Raji (cell line): ENCODE data around the gene ACSS3.

Experiments
- POLR2A ChIP-seq: IDR thresholded peaks from 2 replicates; pipeline ENCODE4 v1.6.1; 2011; ENCODE audit warnings: low read depth, low read length, control low read depth; ENCODE audit not compliant: insufficient read depth

ACSS3 gene

DNA sequence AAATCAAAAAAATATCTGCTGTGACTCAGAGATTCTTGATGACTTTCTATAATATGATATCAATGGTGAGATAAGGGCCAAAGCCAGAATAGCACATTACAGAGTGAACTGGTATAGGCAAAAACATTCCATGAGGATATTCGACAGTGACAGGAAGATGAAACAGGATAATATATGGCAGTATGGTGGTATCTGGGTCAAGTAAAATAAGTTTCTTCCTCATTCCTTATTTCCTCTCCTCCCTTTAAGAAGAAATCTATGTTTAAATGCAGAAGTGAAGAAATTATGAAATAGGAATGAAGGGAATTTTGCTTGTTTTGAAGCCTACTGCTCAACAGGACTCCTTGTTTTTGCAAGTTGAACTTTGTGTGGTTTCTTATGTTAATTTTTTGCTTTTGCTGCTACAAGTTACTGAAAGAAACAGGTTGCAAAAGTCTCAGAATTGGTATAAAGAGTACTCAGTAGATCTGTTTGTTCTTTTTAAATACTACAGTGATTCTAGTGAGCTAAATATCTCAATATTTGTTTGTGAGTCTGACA lies 7.0 kb downstream of the ACSS3 start:
- TF ChIP-seq POLR2A = no peak

DNA sequence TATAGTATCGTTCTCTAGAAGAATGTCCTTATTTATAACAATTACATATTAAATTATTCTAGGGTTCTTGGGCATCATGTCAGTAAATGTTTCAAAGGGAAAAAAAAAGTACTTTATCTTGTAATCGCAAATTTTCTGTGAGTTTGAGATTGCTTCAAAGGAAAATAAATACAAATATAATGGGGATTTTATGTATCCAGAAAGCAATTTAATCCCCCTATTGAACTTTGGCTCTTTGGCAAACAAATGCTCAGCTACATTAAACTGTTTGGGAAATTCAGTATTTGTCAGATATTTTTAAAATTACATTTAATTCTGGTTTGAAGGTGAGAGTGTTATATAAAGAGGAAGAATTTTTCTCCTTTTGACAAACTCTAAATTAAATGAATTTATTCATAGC lies 8.0 kb downstream of the ACSS3 start:
- TF ChIP-seq POLR2A = no peak

DNA sequence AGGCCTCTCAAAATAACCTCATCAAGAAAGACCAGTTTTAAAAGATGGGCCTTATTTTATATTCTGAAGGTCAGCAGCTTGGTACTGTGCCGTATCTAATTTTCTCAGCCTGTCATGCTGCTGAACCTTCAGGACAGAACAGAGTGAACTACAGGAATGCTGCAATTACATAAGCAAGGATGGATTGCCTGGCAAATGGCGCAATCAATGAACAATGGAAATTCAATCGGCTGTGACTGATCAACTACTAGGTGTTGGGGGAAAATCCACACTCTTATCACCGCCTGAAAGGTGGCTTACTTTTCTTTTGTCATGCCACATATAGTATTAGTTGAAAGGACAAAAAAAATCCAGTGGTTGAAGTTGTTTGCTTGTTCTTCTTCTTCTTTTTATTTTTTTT lies 8.5 kb downstream of the ACSS3 start:
- no peak for TF ChIP-seq POLR2A

DNA sequence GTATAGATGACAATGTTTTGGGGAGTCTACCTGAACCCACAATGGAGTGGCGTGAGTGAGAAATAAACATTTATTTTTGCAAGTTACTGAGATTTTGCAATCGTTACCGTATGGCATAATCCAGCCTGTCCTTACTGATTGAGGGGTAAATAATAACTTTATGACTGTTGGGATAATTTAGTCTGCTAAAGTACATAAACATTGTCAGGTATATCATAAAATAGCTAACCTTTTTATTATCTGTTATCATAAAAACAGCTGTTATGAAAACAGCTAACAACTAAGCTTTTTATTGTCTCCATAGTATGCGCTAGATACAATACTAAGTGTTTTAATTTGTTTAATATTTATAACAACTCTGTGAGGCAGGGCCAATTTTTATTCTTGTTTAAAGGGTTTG lies 10.3 kb downstream of the ACSS3 start:
- no peak for TF ChIP-seq POLR2A

DNA sequence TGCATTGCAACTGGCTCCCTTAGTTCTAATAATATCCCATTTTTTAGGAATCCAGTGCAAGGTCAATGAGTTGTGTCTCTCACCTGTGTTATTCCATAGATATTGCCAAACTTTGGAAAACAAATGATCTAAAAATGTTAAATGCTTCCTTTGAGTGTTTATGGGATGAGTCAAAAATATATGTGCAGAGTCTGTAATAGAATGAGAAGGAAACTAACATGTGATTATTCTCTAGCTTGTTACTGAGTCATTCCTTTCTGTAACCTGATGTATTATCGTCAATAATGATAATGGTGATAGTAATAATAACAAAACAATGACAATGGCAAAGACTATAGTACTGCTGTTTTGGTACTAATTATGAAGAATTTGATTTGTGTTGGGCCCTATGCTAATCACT lies 11.5 kb downstream of the ACSS3 start:
- TF ChIP-seq POLR2A = no peak

DNA sequence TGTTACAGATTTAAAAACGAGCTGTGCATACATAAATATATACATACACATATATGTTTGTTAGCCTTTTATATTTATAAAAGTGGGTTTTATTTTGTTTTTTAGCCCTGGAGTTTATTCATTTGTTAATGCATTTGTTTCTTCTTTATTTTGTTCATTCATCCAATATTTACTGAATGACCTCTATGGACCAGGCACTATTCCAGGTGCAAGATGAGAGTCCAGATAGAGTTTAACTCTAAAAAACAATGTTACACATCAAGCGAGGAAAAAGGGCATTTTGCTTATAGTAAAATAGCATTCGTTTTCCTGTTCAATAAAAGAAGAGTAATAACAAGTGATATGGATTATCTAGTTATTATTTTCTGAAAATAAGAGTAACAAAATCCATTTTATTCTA lies 14.2 kb downstream of the ACSS3 start:
- no peak for TF ChIP-seq POLR2A

DNA sequence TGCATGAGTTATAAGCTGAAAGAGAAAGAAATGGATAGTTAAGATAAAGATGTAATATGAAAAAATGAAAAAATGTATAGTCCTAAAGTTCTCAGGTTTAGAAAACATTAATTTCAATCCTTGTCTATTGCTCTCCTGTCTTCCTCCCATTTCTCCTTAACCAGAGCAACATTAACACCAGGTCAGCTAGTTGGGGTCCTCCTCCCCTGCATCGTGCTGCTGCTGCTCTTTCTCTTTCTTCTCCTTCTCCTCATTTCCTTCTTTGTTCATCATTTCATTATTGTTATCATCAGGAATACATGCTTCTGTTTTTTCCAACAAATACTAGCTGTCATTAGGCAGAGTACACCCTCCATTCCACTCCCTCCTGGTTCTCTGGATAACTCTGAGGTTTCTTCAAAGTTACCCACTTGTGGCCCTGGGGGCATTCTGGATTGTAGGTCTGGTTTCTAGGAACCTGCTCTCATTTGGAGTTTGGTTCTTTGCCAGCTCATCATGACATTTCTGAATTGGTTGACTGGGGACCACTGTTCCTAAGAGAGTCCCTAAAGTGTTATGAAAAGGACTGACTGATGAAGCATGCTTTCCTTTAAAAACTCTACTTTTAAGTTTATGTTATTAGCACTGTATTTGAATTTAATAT lies 17.0 kb downstream of the ACSS3 start:
- no peak for TF ChIP-seq POLR2A

DNA sequence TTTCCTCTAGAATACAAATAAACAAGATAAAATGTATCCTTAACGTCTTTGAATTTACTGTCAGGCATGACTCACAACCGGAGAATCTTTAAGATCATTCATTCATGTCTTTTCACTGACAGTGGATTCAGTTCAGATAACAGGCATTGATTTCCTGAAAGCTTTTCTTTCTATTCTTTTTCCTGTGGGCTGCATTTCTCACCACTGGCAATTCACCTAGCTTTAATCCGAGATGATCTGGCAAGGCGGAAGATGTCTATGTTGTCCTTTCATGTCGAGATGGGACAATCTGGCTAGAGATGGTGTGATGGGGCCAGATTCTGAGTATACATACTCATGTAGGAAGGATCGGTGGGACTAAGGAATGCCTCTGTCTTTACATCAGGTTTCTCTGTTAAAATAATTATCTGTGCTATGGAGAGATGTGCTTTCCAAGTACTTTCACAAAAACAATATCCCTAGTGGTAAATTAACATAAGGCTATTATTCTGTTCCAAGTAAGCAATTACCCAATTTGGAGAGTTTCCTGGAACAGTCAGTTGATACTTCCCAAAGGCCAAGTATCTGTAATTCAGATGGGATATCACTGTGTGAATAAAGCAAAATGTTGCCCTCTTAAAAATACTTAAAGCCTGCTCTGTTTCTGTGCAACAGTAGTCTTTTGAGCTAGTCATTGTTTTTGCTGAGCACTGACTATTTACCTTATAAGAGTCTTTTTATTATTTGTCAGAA lies 17.8 kb downstream of the ACSS3 start:
- no peak for TF ChIP-seq POLR2A

DNA sequence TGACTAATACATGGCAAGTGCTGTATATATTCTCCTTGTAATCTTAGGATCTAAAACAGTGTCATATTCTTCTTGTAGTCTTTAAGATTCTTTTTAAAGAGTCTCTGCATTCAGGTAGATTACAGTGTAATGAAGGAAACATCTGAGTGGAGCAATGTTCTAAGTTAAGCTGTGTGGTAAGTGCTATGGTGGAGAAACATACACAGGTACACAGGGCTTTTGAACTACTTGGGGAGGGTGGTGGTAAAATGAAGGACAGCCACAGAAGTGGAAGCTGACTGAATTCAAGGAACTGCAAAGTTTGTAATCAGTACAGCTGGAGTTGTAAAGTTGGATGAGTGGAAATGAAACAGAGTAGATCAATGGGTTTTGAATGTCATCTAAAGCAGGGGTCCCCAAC lies 27.8 kb downstream of the ACSS3 start:
- TF ChIP-seq POLR2A = no peak

DNA sequence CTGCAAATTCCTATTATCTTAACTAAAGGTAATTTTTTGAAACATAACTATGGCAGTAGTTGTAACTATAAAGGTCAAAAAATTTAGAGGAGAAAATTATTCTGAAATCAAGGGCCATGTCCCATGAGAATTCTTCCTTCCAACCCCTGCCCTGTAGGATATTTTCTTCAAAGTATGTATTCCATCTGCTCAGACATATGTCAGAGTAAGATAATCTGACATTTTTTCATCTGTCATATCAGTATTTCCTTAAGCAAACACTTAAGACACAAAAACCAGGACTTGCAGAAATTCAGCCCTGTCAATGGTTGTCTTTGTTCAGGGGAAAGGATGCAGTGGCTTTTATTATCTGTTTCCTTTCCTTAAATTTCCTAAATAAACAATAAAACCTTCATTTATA lies 36.3 kb downstream of the ACSS3 start:
- no peak for TF ChIP-seq POLR2A

DNA sequence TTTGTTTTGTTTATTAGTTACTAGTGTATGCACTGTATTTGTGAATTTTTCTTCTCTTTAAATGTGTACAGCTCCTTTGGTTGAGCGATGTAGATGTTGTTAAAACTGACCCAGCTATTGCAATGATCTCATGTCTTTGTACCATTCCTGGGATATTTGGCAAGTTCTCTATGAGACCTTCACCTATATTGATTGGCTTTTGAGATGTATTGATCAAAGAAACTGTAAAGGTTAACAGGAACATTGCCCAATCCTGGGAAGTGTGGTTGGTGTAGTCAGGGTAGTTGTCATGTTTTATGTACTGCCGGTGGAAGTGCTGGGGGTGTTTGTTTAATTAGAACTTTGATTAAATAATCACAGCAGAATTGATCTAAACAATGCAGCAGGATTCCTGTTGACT lies 43.1 kb downstream of the ACSS3 start:
- TF ChIP-seq POLR2A = no peak

DNA sequence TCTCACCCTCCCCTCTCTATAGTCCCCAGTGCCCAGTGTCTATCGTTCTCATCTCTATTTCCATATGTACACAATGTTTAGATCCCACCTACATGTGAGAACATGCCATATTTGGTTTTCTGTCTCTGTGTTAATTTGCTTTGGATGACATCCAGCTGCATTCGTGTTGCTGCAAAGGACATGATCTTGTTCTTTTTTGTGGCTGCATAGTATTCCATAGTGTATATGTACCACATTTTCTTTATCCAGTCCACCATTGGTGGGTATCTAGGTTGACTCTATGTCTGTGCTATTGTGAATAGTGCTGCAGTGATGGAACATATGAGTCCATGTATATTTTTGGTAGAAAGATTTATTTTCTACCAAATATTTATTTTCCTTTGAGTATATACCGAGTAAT lies 45.7 kb downstream of the ACSS3 start:
- no peak for TF ChIP-seq POLR2A

DNA sequence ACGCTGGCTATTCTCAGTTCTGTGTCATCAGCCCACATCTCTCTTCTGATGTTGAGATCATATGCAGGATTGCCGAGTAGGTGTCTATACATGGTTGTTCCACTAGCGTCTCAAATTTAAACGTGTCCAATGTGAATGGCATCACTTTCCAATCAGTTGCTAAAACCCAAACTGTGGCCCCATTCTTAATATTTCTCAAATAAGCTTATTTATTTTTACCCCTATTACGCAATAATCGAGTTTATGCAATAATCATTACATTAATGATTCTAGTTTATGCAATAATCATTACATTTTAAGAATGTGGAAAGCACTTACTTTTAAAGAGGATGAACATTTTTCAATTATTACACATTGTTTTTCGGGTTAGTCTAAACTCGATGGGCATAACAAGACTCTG lies 47.8 kb downstream of the ACSS3 start:
- TF ChIP-seq POLR2A = no peak

DNA sequence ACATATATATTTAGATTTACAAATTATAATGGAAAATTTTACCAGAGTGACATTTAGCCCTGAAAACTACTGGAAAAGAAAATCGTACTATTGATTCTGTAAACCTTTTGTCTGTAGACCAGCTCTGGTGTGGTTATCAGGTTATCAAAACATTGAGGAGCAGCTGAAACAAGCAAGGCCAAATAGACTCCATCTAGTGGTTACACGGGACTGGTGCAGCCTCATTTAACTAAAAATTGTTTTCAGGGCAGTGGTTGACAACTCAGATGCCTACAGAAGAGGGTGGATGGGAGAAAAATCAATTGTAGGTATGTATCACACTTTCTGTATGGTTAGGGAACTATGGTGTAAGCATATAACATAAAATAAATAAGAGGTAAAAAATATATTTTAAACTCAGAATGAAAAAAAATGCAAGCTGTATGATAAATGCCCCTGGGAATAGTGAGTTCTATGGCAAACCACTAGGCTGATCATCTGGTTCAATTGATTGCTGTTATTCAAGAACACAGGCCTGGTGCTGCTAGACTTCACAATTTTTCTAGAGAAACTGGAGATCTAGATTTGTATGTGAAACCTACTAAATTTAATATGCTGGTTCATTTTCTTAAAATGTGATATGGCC lies 51.2 kb downstream of the ACSS3 start:
- TF ChIP-seq POLR2A = no peak

DNA sequence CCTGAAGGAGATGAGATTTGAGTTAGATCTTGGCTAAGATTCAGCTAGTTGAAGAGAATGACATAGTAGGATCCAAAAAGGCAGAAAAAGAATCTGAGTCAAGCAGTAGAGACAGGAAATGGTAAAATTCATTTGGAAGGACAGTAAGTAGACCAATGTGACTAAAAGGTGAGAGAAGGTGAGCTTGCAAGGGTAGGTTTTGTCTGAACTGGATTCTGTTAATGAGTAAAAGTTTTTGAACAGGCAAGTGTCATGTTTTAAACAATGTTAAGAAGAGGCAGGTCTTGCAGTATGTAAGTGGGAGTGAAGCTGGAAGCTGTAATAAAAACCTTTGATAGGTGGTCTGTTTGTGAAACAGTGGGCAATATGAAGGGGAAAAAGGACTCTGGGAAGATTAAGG lies 58.6 kb downstream of the ACSS3 start:
- no peak for TF ChIP-seq POLR2A

DNA sequence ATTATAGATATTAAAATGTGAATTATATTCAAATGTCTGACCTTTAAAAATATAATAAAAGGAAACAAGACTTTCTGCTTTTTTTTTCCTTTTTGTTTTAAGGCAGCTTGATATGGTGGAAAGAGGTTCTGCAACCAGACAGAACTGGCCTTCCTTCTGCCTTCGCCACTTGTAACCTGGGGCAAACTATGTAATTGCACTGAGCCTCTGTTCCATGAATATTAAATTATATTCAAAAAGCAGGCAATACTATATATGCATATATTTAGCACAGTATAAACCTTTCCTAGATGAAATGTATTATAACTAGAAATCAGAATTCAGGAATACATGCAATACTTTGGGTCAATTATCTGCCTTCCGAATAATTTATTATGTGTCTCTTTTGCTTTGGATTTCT lies 59.9 kb downstream of the ACSS3 start:
- no peak for TF ChIP-seq POLR2A
